ENCODE data around the gene KNOP1.
"Not testable (repeated sequence)": the region's sequence is repeated elsewhere in the genome, so short reads cannot be mapped to it uniquely, and the experiment has no call there.

KNOP1 gene

DNA sequence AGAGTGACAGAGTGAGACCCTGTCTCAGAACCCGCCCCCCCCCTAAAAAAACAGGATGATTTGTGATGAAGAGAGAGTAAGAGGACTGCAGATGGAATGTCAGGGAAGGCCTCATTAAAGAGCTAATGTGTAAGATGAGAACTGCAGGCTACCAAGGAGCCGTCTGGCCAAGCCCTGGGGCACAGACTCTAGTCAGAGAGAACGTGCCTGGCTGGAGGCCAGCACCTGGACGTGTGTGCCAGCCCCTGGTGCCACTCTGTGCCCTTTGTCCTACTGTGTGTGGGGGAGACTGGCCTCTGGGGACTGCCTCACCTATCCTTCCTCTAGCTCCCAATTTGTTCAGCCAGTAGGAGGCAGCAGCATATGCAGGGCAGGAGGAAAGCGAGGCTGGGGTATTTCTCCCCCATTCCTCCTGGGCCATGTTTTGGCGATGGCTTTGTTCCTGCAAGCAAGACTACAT lies 37.1 kb downstream of the KNOP1 start:
- DNase-seq: no peak

DNA sequence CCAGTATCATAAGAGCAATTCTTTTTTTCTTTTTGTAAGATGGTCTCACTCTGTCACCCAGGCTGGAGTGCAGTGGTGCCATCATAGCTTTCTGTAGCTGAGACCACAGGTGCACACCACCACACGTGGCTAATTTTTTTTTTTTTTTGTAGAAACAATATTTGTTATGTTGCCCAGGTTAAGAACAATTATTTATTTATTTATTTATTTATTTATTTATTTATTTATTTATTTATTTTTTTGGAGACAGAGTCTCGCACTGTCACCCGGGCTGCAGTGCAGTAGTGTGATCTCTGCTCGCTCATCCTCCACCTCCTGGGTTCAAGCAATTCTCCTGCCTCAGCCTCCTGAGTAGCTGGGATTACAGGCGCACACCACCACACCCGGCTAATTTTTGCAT lies 38.7 kb downstream of the KNOP1 start:
- not testable (repeated sequence) for DNase-seq

DNA sequence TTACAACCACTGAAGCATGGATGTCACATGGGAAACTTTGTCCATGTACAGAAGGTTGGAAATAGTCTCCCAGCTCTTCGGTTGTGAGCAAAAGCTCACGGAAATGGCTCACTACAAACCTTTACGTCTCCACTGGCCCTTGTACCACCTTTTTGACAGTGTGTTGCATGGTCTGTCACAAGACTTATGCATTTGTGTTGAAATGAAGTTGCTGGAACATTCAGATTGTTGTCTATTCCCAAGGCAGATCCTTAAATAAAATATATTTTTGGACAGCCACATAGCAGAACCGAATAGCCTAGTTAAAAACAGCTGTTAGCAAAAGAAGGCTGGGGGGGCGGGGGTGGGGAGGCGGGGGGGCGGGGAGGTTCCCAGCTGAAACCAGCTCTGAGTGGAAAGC lies 39.2 kb downstream of the KNOP1 start:
- no peak for DNase-seq

DNA sequence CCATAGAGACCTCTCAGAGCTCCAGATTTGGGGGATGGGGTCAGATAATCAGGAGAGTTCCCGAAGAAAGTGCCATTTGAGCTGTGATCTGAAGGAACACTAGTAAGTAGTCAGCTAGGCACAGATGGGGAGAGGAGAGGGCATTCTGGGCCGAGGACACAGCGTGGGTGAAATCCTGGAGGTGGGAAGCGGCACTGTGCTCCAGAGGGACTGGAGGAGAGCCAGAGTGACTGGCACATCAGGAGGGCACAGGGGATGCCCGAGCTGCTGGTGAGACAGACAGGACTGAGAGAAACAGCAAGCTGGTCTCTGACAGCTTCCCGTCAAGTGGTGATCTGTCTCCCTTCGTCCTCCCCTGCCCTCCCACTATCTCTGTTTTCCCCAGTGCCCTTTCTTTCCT lies 40.6 kb downstream of the KNOP1 start:
- no peak for DNase-seq

DNA sequence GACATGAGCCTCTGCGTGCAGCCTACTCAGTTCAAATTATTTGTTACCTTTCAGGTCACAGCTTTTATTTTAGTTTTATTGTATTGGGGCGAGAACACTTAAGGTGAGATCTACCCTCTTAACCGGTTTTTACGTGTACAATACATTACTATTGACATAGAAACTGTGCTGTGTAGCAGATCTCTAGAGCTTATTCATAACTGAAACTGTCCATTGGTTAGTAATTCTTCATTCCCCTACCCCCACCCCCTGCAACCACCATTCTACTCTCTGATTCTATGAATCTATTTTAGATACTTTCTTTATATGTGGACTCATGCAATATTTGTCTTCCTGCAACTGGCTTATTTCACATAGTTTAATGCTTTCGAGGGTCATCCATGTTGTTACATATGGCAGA lies 43.5 kb downstream of the KNOP1 start:
- no peak for DNase-seq

DNA sequence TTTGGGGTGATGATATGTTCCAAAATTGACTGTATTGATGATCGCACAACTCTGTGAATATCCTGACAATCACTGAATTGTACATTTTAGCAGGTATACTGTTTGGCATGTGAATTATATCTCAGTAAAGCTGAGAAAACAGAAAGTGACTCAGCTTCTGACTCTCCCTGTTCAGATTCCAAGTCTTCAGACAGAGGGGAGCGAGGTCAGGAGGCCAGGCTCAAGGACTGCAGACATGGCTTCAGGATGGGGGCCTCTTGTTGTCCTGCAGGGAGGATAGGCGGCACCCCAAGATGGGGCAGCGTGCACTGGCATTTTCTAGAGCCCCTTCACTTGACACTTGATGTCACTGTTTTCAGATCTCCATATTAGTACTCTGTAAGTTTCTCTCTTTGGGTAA lies 45.6 kb downstream of the KNOP1 start:
- DNase-seq: no peak

DNA sequence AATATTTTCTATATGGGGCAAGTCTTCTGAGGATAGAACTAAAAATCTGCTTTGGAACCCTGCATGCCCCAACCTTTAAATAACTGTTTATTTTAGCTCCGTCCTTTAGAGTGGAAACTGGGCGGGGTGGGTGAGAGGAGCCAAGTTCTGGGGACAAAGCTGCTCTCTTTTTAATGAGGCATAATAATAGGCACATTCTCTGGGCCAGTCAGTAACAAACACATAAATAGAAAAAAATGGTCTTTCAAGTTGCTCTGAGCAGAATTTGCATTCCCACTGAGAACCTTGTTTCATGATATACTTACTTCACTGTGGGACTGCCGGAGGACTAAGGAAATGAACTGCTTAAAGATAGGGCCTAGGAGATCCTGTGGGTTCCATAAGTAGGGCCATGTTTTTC lies 51.5 kb downstream of the KNOP1 start:
- DNase-seq: peak; percentile 3

DNA sequence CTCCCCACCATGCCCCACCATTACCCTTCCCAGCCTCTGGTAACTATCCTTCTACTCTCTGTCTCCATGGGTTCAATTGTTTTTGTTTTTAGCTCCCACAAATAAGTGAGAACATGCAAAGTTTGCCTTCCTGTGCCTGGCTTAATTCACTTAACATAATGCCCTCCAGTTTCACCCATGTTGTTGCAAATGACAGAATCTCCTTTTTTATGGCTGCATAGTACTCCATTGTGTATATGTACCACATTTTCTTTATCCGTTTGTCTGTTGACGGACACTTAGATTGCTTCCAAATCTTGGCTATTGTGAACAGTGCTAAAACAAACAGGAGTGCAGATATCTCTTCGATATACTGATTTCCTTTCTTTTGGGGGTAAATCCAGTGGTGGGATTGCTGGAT lies 52.7 kb downstream of the KNOP1 start:
- not testable (repeated sequence) for DNase-seq

DNA sequence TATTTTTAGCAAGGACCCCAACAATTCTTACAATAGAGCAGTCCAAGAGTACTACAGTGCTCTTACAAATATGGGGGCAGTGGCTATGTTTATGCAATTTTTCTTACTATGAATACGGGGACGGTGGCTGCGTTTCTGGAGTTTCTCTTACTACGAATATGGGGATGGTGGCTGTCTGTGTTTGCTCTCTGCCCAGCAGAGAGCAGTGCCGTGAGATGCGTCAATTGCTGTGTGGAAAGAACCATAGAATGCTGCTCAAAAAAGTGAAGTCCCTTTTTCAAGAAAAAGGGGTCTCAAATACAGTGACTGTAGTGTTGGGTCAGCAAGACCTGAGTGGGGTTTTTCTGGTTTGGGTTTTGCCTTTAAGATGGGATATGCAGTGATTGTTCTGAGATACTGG lies 53.9 kb downstream of the KNOP1 start:
- DNase-seq: no peak

DNA sequence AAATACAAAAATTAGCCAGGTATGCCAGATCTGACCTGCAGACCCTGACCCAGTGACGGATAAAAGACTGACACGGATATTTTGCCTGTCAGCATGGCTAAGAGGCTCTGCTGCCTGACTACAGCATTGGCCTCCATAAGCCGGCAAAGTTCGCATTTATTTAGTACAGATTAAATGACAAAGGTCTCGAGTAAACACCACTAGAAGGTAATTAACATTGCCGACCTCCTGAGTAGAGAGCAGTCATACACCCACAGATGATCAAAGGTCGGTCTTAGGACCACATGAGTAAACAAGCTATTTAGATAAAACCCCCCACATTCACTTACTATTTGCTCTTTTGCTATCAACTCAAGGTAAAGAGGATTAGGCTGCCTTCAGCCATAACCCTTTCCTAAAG lies 55.7 kb downstream of the KNOP1 start:
- no peak for DNase-seq

DNA sequence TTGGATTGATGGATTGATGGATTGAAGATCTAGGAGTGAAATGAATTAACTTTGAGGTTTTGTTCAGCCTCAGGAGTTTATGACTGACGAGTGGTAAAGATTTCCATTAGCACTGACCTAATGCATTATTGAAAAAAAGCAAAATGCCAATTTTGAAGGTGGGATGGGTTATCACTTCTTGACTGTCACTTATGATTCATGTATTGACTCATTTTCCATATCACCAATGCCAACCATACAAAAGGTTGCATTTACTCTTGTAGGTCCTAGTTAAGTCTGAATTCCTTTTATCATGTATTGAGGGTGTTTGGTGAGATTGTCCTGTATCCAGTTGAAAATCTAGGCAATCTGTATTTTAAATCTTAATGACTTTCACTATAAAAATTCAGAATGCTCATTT lies 57.6 kb downstream of the KNOP1 start:
- no peak for DNase-seq

DNA sequence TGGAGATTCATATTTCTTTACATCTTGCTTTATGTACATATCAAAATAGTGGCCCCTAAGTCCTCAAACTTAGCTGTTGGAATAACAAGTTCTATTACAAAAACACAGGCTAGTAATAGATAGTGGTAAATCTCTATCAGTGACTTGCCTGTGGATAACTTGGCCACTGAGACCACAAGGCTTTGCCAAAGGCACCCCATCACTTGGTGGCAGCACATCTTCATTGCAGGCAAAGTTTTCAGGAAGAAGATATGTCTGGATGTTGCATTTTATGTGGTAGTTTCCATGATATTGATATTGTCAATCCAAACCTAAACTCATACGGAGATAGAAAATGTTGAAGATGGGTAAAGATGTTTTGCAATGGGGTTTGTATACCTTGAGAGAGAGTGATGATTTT lies 58.5 kb downstream of the KNOP1 start:
- no peak for DNase-seq

DNA sequence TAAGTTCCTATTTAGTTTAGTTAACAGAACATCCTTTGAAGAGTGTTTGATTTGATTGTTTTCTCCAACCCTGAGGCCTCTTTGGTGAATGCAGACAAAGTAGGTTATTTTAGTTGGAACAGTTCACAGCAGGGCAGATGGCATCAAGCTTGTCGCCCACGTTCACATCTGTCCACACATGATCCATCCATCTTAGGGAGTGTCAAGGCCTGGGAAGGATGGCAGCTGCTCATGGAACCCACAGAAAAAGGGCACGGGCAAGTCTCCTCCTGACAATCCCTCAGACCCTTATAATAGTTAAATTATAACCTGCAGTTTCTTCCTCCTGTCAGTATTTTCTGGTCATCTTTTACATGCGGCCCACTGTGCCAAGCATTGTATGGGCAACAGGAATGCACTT lies 60.2 kb downstream of the KNOP1 start:
- DNase-seq: no peak

DNA sequence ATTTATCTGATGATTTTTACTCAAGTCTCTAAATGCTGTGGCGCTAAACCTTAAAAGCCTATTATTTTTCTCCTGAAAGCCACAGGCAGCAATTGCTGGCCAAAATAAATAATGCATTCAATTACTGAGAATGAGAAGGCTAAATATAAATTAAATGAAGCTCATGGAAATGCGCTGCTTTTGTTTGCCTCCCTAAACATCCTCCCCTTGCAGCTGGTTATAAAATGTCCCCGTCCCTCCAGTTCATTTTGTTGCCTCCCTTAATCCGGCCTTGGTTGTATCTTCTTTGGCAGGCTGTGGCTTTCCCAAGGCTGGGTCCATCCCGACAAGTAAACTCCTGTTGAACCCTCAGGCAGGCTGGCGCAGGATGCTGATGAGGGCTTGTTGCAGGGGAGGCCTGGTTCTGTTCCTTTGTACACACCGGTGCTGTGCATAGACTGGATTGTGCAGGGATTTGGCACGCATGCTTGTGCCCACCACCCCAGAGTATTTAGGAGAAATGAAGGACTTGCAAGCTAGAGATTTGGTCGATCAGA lies 62.7 kb downstream of the KNOP1 start:
- peak; percentile 7 for DNase-seq

DNA sequence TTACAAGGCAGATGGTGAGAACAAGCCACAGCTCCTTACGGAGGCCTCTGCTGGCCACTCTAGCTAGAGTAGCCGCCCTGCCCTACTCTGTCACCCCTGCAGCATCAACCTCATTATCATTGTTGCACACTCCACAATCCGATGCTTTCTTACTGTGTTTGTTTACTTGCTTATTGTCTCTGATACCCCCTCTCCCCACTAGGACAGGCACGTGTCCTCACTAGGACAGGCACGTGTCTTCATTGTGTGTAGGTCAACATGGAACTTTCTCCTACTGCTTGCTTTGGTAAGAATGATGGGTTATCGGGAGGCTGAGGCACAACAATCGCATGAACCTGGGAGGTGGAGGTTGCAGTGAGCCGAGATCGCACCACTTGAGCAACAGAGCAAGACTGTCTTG lies 63.9 kb downstream of the KNOP1 start:
- no peak for DNase-seq
